Suprapubic skin (tissue), 4 donors: ENCODE results near the gene TP53TG5. TPM values are rescaled to one million over a fixed set of nuclear protein-coding genes. Genes with fewer than 3 reads are reported as not detected.

Experiments
- DNase-seq, 2 donors: peaks; one replicate each; pipeline ENCODE4 v3.0.0-alpha.2; 2019; ENCODE audit warnings: low spot score in 2 of 2
- H3K27ac ChIP-seq: fragments of 200-600 bp; sonication (generic); one replicate; pipeline ENCODE4 v1.5.1; 2019
- H3K27me3 ChIP-seq: fragments of 200-600 bp; sonication (generic); one replicate; pipeline ENCODE4 v1.5.1; 2019
- H3K36me3 ChIP-seq: fragments of 200-600 bp; sonication (generic); one replicate; pipeline ENCODE4 v1.5.1; 2019
- H3K4me1 ChIP-seq: fragments of 200-600 bp; sonication (generic); one replicate; pipeline ENCODE4 v1.5.1; 2019
- H3K4me3 ChIP-seq: fragments of 200-600 bp; sonication (generic); one replicate; pipeline ENCODE4 v1.5.1; 2019; ENCODE audit warnings: mild to moderate bottlenecking
- H3K9me3 ChIP-seq: fragments of 200-600 bp; sonication (generic); one replicate; pipeline ENCODE4 v1.5.1; 2019
- CTCF ChIP-seq, 2 donors: fragments of 200-600 bp in 1 of 2; fragments of 450-650 bp in 1 of 2; sonication (generic) in 1 of 2; IDR thresholded peaks; one replicate each; pipeline ENCODE4 v1.5.1; 2016 to 2019; ENCODE audit warnings: antibody characterized with exemption in 2 of 2, mild to moderate bottlenecking in 1 of 2, moderate library complexity in 1 of 2
- EP300 ChIP-seq: sonication (generic); formaldehyde crosslinking; IDR thresholded peaks from one replicate; pipeline ENCODE4 v1.6.1; 2017; ENCODE audit warnings: antibody characterized with exemption
- POLR2A ChIP-seq, 2 donors: fragments of 450-650 bp; IDR thresholded peaks; one replicate each; pipeline ENCODE4 v1.6.1; 2017; ENCODE audit warnings: antibody characterized with exemption in 2 of 2, mild to moderate bottlenecking in 2 of 2, moderate library complexity in 2 of 2
- POLR2AphosphoS5 ChIP-seq, 3 donors: sonication (generic); formaldehyde crosslinking; IDR thresholded peaks; one replicate each; pipeline ENCODE4 v1.6.1; 2017; ENCODE audit warnings: antibody characterized with exemption in 3 of 3
- WGBS: methylation state at CpG from one replicate; pipeline ENCODE4 v1.1.5; 2018; 5-methylcytosine and 5-hydroxymethylcytosine counted together
- total RNA-seq, 4 donors: library from RNA; depleted of rRNA; stranded (reverse); fragments of >200 nt; gene quantifications; one replicate each; pipeline ENCODE4 v1.1.0, GENCODE V29; 2016

TP53TG5 gene
- total RNA-seq, 4 donors from 2014 or later: 0.32 TPM; not detected in 3

- H3K27me3 ChIP-seq: no peaks in the 10 kb centered on the region
- DNase-seq: no peak
- TF ChIP-seq POLR2AphosphoS5 (IDR thresholded peaks at IDR 0.05) (no peak), POLR2A (IDR thresholded peaks at IDR 0.05) (no peak), EP300 (no peak), CTCF (IDR thresholded peaks at IDR 0.05) (no peak)
- no peaks in the 10 kb centered on the region for H3K9me3 ChIP-seq
- H3K4me1 ChIP-seq: peaks cover 52% of the 10 kb centered on the region
- H3K36me3 ChIP-seq: peaks cover 13% of the 10 kb centered on the region
- H3K4me3 ChIP-seq: peak overlapping the region; percentile 82
- WGBS: 80% methylated on average over 6 of the region's 6 CpGs
- H3K27ac ChIP-seq: no peak overlapping the region
Measured at GRCh38 chr20:45361793-45362192, 16.3 kb downstream of the TP53TG5 start.

GRCh38 chr20:45359406-45360148, 18.5 kb downstream of the TP53TG5 start:
- Histone ChIP-seq H3K27me3 (no peaks in the 10 kb centered on the region), H3K27ac (peak overlapping the region; percentile 22), H3K4me3 (no peak overlapping the region), H3K36me3 (no peaks in the 10 kb centered on the region), H3K4me1 (peaks cover 56% of the 10 kb centered on the region), H3K9me3 (no peaks in the 10 kb centered on the region)
- WGBS: 37% methylated on average over 7 of the region's 9 CpGs
- DNase-seq: peak in 1 of 2 donors; percentile 37
- no peak for TF ChIP-seq POLR2A (IDR thresholded peaks at IDR 0.05)

- Histone ChIP-seq H3K27ac (peak overlapping the region; percentile 22), H3K36me3 (no peaks in the 10 kb centered on the region), H3K27me3 (no peaks in the 10 kb centered on the region), H3K9me3 (no peaks in the 10 kb centered on the region), H3K4me1 (peaks cover 53% of the 10 kb centered on the region), H3K4me3 (no peak overlapping the region)
- peak; percentile 60 for TF ChIP-seq EP300
- TF ChIP-seq POLR2AphosphoS5 (IDR thresholded peaks at IDR 0.05): no peak
- 77% methylated on average over 7 of the region's 7 CpGs for WGBS
- no peak for DNase-seq
Measured at GRCh38 chr20:45359069-45359405, 19.1 kb downstream of the TP53TG5 start.

- H3K36me3 ChIP-seq: no peaks in the 10 kb centered on the region
- no peak overlapping the region for H3K4me3 ChIP-seq
- peak overlapping the region; percentile 58 for H3K27ac ChIP-seq
- H3K4me1 ChIP-seq: peaks cover 47% of the 10 kb centered on the region
- no peaks in the 10 kb centered on the region for H3K27me3 ChIP-seq
- no peaks in the 10 kb centered on the region for H3K9me3 ChIP-seq
- TF ChIP-seq POLR2A (IDR thresholded peaks at IDR 0.05): no peak
- TF ChIP-seq POLR2AphosphoS5 (IDR thresholded peaks at IDR 0.05): peak in 2 of 3 donors; percentile 59 to 80
- TF ChIP-seq CTCF (IDR thresholded peaks at IDR 0.05): no peak
- TF ChIP-seq EP300: no peak
- peak; percentile 88 for DNase-seq
- WGBS: 27% methylated on average over 10 of the region's 10 CpGs
Measured at GRCh38 chr20:45358282-45359068, 19.6 kb downstream of the TP53TG5 start.

GRCh38 chr20:45355209-45356084, 22.7 kb downstream of the TP53TG5 start:
- no peak overlapping the region for H3K4me3 ChIP-seq
- no peaks in the 10 kb centered on the region for H3K36me3 ChIP-seq
- no peaks in the 10 kb centered on the region for H3K27me3 ChIP-seq
- TF ChIP-seq POLR2A (IDR thresholded peaks at IDR 0.05) (no peak), POLR2AphosphoS5 (IDR thresholded peaks at IDR 0.05) (no peak), CTCF (IDR thresholded peaks at IDR 0.05) (no peak), EP300 (no peak)
- H3K9me3 ChIP-seq: no peaks in the 10 kb centered on the region
- no peak for DNase-seq
- WGBS: 78% methylated on average over 5 of the region's 5 CpGs
- peaks cover 36% of the 10 kb centered on the region for H3K4me1 ChIP-seq
- no peak overlapping the region for H3K27ac ChIP-seq
